Right lobe of liver (tissue), 6 donors: Measurements from ENCODE around the gene ZBTB45. TPM values are rescaled to one million over a fixed set of nuclear protein-coding genes. Genes with fewer than 3 reads are reported as not detected.
"Not testable (repeated sequence)": the region's sequence is repeated elsewhere in the genome, so short reads cannot be mapped to it uniquely, and the experiment has no call there.

ENCODE experiments used
- ATAC-seq, 4 donors: fragments of 200-7000 bp; cut with Tn5 transposase; one replicate each; pipeline ENCODE4 v1.9.1; 2020; ENCODE audit warnings: mild to moderate bottlenecking in 4 of 4, moderate library complexity in 4 of 4
- DNase-seq, 3 donors: peaks; one replicate each; pipeline ENCODE4 v3.0.0-alpha.2; 2020
- H3K27ac ChIP-seq, 3 donors: fragments of 200-600 bp; one replicate each; pipeline ENCODE4 v1.8.0; 2022
- H3K27me3 ChIP-seq, 2 donors: fragments of 200-600 bp; one replicate each; pipeline ENCODE4 v1.8.0; 2022
- H3K36me3 ChIP-seq, 4 donors: fragments of 200-600 bp; sonication (generic) in 1 of 4; one replicate each; pipeline versions ENCODE4 v1.5.1 to v1.8.0; 2017 to 2022; ENCODE audit warnings: control low read depth in 1 of 4
- H3K4me1 ChIP-seq, 4 donors: fragments of 200-600 bp; sonication (generic) in 1 of 4; one replicate each; pipeline versions ENCODE4 v1.5.1 to v1.8.0; 2017 to 2022; ENCODE audit warnings: control low read depth in 1 of 4
- H3K4me3 ChIP-seq, 3 donors: fragments of 200-600 bp; one replicate each; pipeline ENCODE4 v1.8.0; 2022
- H3K9me3 ChIP-seq, 4 donors: fragments of 200-600 bp; sonication (generic) in 1 of 4; one replicate each; pipeline versions ENCODE4 v1.5.1 to v1.8.0; 2017 to 2022; ENCODE audit warnings: control low read depth in 1 of 4
- CTCF ChIP-seq, 4 donors: fragments of 200-600 bp in 3 of 4; fragments of 450-650 bp in 1 of 4; IDR thresholded peaks; one replicate each; pipeline versions ENCODE4 v1.5.1 to v1.8.0; 2016 to 2022; ENCODE audit warnings: antibody characterized with exemption in 4 of 4, mild to moderate bottlenecking in 2 of 4
- POLR2A ChIP-seq: fragments of 450-650 bp; IDR thresholded peaks from one replicate; pipeline ENCODE4 v1.6.1; 2017; ENCODE audit warnings: antibody characterized with exemption, mild to moderate bottlenecking
- WGBS: methylation state at CpG from one replicate; pipeline ENCODE4 v1.1.6; 2018; ENCODE audit warnings: low coverage, low lambda C conversion rate; ENCODE audit not compliant: insufficient coverage; ENCODE audit errors: missing lambda C conversion rate; 5-methylcytosine and 5-hydroxymethylcytosine counted together
- intact Hi-C, 2 donors: fragments of 100-400 bp; cut with DNase I; formaldehyde crosslinking; loops; one replicate each; pipeline versions ENCODE4 v1.11.2 to v1.14.1; 2022
- total RNA-seq, 6 experiments: library from RNA; depleted of rRNA in 2 of 6; stranded (reverse); fragments of >200 nt in 2 of 6; fragmentation: NEBNext Ultra II Directional in 3 of 6; extraction: Animal tissue kit (Norgen Biotek cat#: 25700) in 3 of 6; gene quantifications; one replicate each; pipeline versions ENCODE4 v1.1.0 to v1.2.4, GENCODE V29; 2016 to 2023
- donor health status: DM: no; HTN: yes; CAD: no.
- donor health status: DM: no; HTN: no; CAD: no.
- donor health status: DM: no; HTN: no; CAD: no.
- donor health status: DM: no; HTN: yes; CAD: no.
- donor health status: DM: no; HTN: yes; CAD: no.

Gene ZBTB45
- total RNA-seq, 6 experiments from 2014 or later: 3.5 to 4.8 (median 4.3) TPM

DNA sequence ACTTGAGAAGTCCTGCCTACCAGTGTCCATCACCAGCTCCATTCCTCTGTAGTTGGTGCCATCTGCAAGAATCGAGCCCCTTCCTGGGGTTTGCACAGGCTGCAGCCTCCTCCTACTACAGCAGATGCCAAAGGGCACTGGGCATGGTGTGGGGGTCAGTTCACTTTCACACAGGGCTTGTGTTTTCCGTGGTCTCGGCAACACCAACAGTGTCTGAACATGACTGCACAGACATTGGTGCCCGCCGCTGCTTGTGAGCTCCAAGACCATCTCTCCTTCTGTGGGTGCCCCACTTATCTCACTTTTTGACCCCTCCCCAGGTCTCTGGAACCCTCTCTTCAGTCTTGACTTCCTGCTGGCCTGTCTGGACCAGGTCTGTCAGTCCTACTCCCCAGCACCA, 28.2 kb downstream of the ZBTB45 start:
- no peak overlapping the region for H3K27ac ChIP-seq
- H3K9me3 ChIP-seq: no peaks in the 10 kb centered on the region
- no peak for TF ChIP-seq POLR2A
- TF ChIP-seq CTCF (IDR thresholded peaks at IDR 0.05): no peak
- ATAC-seq: peak in 1 of 4 donors; percentile 7
- H3K36me3 ChIP-seq: no peaks in the 10 kb centered on the region
- no peaks in the 10 kb centered on the region for H3K27me3 ChIP-seq
- no peaks in the 10 kb centered on the region for H3K4me1 ChIP-seq
- no peak for DNase-seq
- intact Hi-C loops: no loop called here
- H3K4me3 ChIP-seq: no peak overlapping the region
- 89% methylated on average over 5 of the region's 5 CpGs for WGBS

- H3K4me1 ChIP-seq, intact Hi-C loops, H3K36me3 ChIP-seq, H3K9me3 ChIP-seq, H3K27me3 ChIP-seq, H3K4me3 ChIP-seq, ATAC-seq, H3K27ac ChIP-seq: not testable (repeated sequence)
- peak in 1 of 3 donors; percentile 24 for DNase-seq
- WGBS: 82% methylated on average over 3 of the region's 5 CpGs
These were observed 35.3 kb downstream of the ZBTB45 start for GRCh38 chr19:58484349-58484748.

DNA sequence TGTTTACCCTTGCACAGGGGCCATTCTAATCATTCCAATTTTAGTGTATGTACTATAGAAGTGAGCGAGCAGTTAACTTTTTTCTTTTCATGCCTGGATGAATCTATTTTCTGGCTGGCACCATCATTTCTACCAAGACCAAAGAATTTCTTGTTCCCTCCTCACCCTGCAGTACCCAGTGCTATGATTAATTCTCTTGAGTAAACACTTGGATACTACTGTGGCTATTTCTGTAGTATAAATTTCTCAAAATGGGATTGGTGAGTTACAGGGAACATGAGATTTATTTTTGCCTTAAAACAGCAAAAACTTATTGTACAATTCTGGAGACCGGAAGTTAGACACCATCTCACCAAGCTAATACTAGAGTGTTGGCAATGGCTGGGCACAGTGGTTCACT, 35.8 kb downstream of the ZBTB45 start:
- no peaks in the 10 kb centered on the region for H3K9me3 ChIP-seq
- no peak for TF ChIP-seq CTCF (IDR thresholded peaks at IDR 0.05)
- no peak for TF ChIP-seq POLR2A
- peaks cover 0 to 4% (median 0%) of the 10 kb centered on the region in 4 donors for H3K36me3 ChIP-seq
- H3K27me3 ChIP-seq: no peaks in the 10 kb centered on the region
- no peak for ATAC-seq
- DNase-seq: no peak
- WGBS: 89% methylated on average over 1 of the region's 2 CpGs
- H3K4me1 ChIP-seq: no peaks in the 10 kb centered on the region
- no peak overlapping the region for H3K27ac ChIP-seq
- intact Hi-C loops: no loop called here
- no peak overlapping the region for H3K4me3 ChIP-seq

DNA sequence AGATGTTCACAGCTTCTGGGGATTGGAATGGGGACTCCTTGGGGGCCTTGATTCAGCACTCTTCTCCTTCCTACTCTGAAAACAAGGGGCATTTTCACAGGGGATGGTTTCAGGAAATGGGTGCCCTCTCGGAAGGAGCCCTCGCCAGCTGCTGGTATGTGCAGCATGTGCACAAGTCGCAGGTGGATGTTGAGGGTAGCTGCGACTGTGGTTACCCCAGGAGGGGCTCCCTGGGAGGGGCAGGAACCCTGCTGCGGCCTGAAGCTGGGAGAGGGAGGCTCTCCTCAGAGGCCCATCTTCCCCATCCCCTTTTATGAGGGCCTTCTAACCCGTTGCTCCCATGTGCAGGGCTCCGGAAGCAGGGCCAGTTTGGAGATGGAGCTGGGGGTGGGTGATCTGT, 37.2 kb downstream of the ZBTB45 start:
- intact Hi-C loops: no loop called here
- Histone ChIP-seq H3K27ac (no peak overlapping the region), H3K4me3 (no peak overlapping the region), H3K36me3 (peaks cover 0 to 4% (median 0%) of the 10 kb centered on the region in 4 donors), H3K27me3 (no peaks in the 10 kb centered on the region), H3K4me1 (peaks cover 0 to 3% (median 1%) of the 10 kb centered on the region in 4 donors), H3K9me3 (no peaks in the 10 kb centered on the region)
- TF ChIP-seq POLR2A (no peak), CTCF (IDR thresholded peaks at IDR 0.05) (no peak)
- 90% methylated on average over 3 of the region's 7 CpGs for WGBS
- DNase-seq (peak in 1 of 3 donors; percentile 26), ATAC-seq (no peak)

GRCh38 chr19:58480831-58481230, 38.8 kb downstream of the ZBTB45 start:
- Histone ChIP-seq H3K9me3 (no peaks in the 10 kb centered on the region), H3K4me3 (no peak overlapping the region), H3K4me1 (peaks cover 0 to 14% (median 4%) of the 10 kb centered on the region in 4 donors), H3K27me3 (no peaks in the 10 kb centered on the region), H3K27ac (no peak overlapping the region), H3K36me3 (peaks cover 0 to 4% (median 0%) of the 10 kb centered on the region in 4 donors)
- peak in 1 of 3 donors; percentile 24 for DNase-seq
- TF ChIP-seq CTCF (IDR thresholded peaks at IDR 0.05) (no peak), POLR2A (no peak)
- intact Hi-C loops: no loop called here
- ATAC-seq: no peak
- WGBS: 100% methylated on average over 1 of the region's 2 CpGs
